Hematopoietic multipotent progenitor cell treated with erythropoietin and hydrocortisone succinate and interleukin-3 and kit ligand, for 17 days (in vitro differentiated cells): Measurements from ENCODE around the gene COL25A1.

Experiments used
- DNase-seq: peaks from one replicate; pipeline ENCODE4 v3.0.0-alpha.2; 2015; ENCODE audit warnings: low spot score

Gene COL25A1

GRCh38 chr4:109214622-109215301, 87.7 kb downstream of the COL25A1 start:
- no peak for DNase-seq

GRCh38 chr4:109213056-109213455, 89.4 kb downstream of the COL25A1 start:
- DNase-seq: no peak

DNA sequence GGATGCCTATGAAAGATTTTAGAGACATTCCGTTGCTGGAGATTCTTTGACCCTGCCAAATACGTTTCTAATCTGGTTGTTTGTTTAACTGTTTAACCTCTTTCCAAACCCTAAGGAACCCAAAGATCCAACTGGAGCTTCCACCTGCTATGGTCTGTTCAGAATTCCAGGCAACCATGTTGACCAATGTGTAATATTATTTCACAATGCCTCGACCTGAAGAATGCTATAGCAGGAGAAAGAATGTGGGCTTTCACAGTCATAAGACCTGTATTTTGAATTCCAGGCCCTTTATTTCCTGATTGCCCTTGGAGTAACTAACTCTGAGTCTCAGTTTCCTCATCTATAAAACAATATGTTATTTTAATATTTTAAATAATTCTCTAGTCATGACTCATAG, 90.8 kb downstream of the COL25A1 start:
- DNase-seq: no peak

DNA sequence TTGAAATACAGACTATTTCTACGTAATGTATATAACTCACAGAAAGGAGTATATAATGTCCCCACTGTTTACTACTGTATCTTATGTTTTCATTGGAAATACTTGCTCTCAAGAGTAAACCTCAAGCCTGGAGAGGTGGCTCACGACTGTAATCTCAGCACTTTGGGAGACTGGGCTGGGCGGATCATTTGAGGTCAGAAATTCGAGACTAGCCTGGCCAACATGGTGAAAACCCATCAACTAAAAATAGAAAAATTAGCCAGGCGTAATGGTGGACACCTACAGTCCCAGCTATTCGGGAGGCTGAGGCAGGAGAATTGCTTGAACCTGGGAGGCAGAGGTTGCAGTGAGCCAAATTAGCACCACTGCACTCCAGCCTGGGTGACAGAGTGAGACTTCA, 92.8 kb downstream of the COL25A1 start:
- no peak for DNase-seq

DNA sequence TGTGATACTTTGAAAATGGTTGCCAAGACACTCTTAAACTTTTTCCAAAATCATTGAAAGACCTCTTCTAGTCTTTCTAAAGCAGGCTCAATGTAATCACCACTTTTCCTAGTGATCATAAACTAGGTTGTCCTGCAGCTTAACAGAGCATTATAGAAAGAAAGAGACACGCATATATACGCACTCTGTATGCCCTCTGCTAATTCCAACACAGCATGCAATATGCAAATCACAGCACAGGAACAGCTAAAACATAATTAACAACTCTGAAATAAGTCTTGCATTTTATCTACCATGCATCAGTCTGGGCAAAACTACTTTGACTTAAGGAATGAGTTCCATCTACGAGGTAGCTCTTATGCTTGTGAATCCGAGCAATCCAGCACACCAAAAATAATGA, 94.6 kb downstream of the COL25A1 start:
- no peak for DNase-seq

- no peak for DNase-seq
Measured at GRCh38 chr4:109207061-109207460, 95.4 kb downstream of the COL25A1 start.

- DNase-seq: no peak
Measured at GRCh38 chr4:109206620-109207019, 95.8 kb downstream of the COL25A1 start.

DNA sequence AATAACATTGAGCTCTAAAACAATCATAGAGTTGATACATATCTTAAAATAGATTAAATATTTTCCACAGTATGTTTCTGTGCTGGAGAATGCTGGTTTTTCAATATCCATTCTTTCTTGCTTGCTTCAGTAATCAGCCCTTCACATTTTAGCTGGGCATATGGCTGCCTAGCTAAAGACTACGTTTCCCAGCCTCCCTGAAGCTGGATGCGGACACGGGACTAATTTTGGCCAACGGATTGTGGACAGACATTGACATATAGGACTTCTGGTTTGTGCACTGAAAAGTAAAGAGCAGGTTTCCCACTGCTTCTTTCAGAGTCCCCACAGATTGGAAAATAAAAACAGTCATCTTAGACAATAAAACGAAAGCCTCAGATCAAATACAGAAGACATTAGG, 97.3 kb downstream of the COL25A1 start:
- DNase-seq: no peak

- DNase-seq: no peak
Measured at GRCh38 chr4:109199585-109199984, 102.9 kb downstream of the COL25A1 start.

DNA sequence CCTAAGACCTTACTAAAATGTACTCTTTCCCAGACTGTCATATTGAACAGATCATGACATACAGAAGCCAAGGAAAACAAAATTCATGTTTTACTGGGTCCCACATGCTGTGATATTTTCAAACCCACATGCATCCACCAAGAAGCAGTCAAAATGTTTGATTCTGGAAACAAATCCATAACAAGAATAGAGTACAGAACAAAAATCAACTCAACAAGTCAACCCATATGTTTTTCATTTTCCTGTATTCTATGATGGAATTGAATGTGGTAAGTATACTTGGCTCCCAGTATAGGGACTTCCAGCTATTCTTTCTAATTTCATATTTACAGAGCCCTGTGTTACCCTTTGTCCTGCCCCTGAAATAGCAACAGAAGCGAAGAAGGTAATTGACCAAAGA, 106.8 kb downstream of the COL25A1 start:
- DNase-seq: no peak

- no peak for DNase-seq
Measured at GRCh38 chr4:109191216-109191615, 111.2 kb downstream of the COL25A1 start.

DNA sequence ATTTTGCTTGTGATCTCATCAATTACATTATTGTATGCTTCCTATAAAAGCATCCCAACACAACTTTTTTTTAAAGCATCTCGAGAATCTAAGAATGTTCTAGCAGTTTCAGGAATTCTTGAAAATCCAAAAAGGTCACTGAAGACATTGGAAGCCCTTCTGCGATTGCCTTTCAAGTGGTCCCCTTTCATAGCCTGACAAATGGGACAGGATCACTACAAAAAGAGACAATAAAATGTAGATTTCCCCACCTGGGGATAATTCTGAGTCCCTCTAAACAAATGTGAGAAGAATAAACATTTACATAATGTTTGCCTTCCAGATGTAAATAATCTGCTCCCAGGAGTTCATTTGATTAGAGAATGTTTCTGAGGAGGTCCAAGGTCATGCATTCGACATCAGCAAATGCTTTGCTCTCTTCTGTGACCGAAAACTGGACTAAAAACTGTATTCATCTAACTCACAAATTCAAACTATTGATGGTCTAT, 116.0 kb downstream of the COL25A1 start:
- DNase-seq: no peak

DNA sequence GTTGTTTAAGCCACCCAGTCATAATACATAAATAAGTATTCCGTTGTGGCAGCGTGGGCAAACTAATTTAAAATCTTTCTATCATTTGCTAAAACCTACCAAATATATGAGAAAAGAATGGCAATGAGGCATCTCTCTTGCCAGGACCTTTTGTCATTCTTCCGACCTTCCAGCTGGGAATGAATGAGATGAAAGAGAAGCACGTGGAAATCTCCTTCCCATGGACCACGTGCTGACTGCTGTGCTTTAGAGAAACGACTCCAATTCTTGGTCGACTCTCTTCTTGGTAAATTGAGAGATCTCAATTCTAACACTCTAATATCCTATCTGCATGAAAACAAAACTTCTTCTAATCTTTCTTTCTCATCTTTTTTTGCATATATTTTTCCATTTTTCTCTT, 116.5 kb downstream of the COL25A1 start:
- DNase-seq: no peak

DNA sequence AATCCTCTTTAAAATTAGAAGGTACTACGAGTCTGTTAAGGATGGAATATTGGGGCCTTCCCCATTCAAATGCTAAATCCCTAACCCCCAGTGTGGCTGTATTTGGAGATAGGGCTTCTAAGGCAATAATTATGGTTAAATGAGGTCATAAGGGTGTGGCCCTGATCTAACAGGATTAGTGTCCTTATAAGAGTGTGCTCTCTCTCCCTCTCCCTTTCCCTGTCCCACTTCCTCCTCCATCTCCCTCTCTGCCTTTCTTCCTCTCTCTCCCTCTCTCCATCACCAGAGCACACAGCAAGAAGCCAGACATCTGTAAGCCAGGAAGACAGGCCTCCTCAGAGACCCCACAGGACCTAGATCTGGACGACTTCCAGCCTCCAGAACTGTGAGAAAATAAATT, 116.9 kb downstream of the COL25A1 start:
- DNase-seq: no peak

DNA sequence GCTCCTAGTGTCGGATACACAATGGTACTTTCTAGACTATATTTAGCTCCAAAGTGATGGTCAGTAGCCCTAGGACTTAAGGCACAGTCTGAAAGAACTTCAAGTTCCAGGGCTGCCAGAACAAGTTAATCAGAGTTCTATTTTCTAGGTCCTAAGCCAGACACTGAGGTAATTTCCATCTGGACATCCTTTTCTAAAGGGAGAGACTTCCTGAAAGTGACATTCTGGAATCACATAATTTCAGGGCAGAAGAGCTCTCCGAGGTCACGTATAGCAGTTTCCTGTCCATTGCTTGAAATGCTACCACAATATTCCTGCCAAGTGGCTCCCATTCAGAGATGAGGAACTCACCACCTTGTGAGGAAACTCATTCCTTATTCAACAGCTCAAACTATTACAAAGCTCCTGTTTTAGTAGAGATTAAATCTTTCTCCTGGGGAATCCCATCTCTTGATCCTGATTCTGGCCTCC, 117.9 kb downstream of the COL25A1 start:
- DNase-seq: no peak

DNA sequence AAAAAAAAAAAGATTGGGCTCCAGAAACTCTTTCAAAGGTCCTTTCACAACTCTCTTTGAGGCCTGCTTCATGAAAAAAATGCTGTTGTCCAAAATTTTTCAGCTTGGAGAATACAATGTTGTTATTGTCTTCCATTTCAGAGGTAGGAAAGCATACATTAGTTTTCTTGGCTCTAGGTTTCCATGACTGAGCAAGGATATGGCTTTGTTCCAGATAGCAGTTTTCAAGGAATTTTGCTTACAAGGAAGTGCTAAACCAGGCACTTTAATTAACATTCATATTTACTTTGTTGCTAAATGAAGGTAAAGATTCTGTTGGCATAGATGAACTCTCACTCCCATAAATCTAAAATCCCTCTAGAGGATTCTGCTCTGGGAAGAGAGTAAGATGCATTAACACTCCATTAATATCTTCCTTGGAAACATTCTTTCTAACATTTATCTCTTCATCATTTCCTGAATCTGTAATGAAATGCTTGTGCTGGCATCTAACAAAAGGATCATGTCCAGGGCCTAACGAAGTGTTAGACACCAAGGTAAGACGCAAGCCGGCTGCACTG, 118.4 kb downstream of the COL25A1 start:
- no peak for DNase-seq

DNA sequence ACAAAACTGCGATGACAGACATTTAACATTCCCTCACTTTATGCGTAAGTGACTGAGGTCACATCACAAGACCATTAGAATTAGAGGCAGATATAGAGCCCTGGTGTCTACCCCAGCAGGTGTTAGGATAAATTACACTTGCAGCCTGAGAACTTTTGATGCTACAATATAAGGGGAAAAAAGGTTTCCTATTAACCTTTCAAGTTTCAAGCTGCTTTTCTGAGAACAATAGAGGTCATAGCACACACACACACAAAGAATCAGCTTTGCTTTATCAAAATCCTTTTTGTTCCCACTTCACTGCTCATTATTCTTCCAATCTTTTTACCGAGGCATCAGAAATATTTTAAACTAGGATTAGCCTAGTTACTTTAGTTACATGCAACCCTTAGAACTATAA, 119.8 kb downstream of the COL25A1 start:
- no peak for DNase-seq

DNA sequence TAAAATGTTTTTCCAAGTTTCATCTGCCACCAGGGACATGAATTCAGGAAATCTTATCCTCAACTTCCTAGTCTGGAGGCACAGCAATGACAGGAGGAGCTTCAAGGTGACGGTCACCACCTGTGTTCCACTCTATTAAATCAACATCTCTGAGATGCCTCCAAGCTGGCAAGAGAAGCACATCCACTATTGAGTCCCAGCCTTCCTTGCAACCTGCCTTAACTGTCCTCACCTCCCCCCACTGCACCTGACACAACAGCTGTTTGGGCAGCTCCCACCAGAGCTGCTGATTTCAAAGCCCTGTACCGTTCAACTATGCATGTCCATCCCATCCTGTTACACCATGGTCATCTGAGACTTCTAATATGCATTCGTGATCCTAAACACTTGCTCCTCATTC, 123.4 kb downstream of the COL25A1 start:
- DNase-seq: no peak

GRCh38 chr4:109177096-109177810, 125.2 kb downstream of the COL25A1 start:
- DNase-seq: no peak

DNA sequence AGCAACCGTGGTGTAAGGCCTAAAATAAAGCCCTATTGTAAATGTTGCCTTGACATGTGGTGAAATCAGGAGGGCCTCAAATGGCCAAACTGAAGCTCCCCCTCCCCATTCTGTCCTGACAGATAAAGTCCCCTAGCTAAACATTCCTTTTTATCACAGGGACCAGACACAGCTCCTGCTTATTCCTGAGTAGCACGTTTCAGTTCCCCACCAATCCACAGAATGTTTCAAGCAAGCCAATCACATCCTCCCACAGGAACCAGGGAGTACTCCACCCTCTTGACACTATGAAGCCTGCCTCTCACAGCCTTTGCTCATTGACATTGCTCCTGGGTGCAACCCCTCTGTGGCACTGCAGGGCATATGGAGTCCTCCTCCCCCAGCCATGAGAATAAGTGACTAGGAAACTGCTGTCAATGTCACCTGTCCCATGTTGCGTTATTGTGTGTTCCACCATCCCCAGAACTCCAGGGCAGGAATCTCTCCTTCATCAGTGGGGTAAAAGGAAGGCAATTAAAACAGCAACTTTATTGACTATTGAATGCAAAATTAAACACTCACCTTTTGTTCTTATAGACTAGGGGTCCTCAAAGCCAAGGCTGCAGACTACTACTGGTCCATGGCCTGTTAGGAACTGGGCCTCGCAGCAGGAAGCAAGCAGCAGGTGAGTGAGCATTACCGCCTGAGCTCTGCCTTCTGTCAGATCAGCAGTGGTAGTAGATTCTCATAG, 128.1 kb downstream of the COL25A1 start:
- DNase-seq: no peak

DNA sequence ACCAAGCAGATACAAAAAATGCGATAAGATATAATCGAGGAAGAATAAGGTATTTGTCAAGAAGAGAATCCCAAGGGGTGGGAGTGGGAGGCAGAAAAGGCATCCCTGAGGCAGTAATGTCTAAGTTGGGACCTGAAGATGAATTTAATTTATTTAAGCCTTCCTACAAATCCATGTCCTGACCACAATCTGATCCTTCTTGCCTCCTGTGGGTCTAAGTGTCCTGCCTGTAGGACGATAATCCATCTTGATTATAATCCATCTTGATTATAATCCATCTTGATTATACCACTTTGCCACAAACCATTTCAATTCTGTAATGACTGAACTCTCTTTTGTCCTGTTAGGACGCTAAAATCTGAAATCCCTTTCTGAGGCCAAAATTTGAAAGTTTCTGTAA, 130.2 kb downstream of the COL25A1 start:
- DNase-seq: no peak

DNA sequence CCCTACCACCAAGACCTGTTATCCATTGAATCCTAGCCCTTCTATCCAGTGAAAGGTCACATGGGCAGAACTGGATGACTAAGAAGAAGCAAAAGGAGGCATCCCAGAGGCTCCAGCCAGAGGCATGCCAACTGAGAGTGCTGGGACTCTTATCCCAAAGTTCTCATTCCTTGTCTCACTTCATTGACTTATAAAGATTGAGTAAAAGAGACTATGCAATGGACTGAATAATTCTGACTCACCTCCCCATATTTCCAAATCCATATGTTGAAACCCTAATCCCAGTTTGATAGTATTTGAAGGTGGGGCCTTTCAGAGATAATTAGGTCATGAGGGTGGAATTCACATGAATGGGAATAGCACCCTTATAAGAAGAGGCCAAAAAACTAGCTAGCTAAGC, 131.4 kb downstream of the COL25A1 start:
- no peak for DNase-seq

DNA sequence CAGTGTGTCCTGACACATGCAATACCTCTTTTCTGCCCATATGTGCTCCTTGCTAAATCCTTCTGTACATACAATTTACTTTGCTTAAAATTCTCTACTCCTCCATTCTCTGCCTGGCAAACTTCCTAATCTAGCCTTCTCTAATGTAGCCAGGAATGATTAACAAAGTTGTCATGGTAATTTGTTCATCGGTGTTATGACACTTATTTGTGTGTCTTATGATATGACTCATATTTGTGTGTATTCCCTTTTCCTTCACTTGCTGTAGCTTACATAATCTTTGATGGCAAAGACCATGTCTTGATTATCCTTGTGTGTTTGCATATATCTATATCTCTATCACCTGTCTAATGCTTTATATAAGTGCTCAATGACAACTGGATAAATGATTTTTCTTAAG, 133.3 kb downstream of the COL25A1 start:
- DNase-seq: no peak
